Measurements from ENCODE around the gene EPHB2. TPM values are rescaled to one million over a fixed set of nuclear protein-coding genes. Genes with fewer than 3 reads are reported as not detected.

The EPHB2 gene
- total RNA-seq, 6 experiments from 2014 or later, result 13.1 to 36.4 (median 30.9) TPM

- Mint-ChIP-seq H3K27me3 (ENCODE audit: insufficient read depth) (peaks cover 6% of the 10 kb centered on the region), H3K4me3 (no peak overlapping the region)
Observed at GRCh38 chr1:22676916-22677583, 33.6 kb upstream of the EPHB2 start.

DNA sequence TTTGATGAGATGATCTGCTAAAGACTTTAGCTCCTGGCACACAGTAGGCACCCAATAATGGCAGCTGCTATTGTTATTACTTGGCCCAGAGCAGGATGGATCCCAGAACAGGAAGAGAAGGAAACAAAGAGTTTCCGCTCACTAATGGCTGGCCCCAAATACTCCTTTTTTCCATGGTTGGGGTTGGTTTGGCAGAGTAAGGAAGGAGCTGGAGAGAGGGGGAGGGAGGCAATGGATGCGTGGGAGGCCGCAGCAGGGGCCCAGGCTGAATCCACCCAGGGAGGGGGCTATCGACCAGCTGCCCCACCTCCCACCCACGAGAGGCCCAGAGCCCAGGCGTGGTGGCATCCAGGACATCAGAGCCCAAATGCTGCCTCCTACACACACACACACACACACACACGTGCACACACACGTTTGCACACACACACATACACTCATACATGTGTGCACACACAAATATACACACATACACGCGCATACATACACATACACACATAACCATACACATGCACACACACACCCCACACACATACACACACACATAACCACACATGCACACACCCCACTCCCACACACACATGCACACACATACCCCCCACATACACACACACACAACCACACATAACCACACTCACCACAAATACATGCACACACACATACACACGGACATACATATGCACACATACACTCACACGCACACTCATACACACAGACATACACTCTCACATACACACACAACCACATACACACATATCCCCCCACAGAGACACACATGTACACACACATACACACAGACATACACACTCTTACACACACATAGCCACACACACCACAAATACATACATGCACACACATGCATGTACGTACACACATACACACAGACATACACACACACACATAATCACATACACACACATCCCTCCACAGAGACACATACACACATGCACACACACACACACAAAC lies 32.4 kb upstream of the EPHB2 start:
- Mint-ChIP-seq H3K27me3 (ENCODE audit: insufficient read depth) (peaks cover 9% of the 10 kb centered on the region; the same call in 1 of the 2 replicates), H3K9me3 (no peaks in the 10 kb centered on the region), H3K27ac (no peak overlapping the region), H3K36me3 (ENCODE audit: low read depth) (no peaks in the 10 kb centered on the region), H3K4me1 (ENCODE audit: low read depth) (peaks cover 13% of the 10 kb centered on the region; the same call in 1 of the 2 replicates), H3K4me3 (no peak overlapping the region)
- no peak for DNase-seq
- no peak for TF ChIP-seq CTCF (IDR thresholded peaks at IDR 0.05)

More at GRCh38 chr1:22676916-22677583, 33.6 kb upstream of the EPHB2 start:
- Mint-ChIP-seq H3K4me1 (ENCODE audit: low read depth) (peaks cover 13% of the 10 kb centered on the region; the same call in 1 of the 2 replicates), H3K27ac (no peak overlapping the region), H3K36me3 (ENCODE audit: low read depth) (no peaks in the 10 kb centered on the region), H3K9me3 (no peaks in the 10 kb centered on the region)
- no peak for DNase-seq
- no peak for TF ChIP-seq CTCF (IDR thresholded peaks at IDR 0.05)

- Mint-ChIP-seq H3K27ac (no peak overlapping the region), H3K36me3 (ENCODE audit: low read depth) (no peaks in the 10 kb centered on the region), H3K4me1 (ENCODE audit: low read depth) (peaks cover 11% of the 10 kb centered on the region), H3K27me3 (ENCODE audit: insufficient read depth) (peaks cover 10% of the 10 kb centered on the region), H3K9me3 (no peaks in the 10 kb centered on the region), H3K4me3 (no peak overlapping the region)
- TF ChIP-seq CTCF (IDR thresholded peaks at IDR 0.05), result no peak
- DNase-seq, result no peak
Observed at GRCh38 chr1:22680726-22681125, 29.9 kb upstream of the EPHB2 start.

DNA sequence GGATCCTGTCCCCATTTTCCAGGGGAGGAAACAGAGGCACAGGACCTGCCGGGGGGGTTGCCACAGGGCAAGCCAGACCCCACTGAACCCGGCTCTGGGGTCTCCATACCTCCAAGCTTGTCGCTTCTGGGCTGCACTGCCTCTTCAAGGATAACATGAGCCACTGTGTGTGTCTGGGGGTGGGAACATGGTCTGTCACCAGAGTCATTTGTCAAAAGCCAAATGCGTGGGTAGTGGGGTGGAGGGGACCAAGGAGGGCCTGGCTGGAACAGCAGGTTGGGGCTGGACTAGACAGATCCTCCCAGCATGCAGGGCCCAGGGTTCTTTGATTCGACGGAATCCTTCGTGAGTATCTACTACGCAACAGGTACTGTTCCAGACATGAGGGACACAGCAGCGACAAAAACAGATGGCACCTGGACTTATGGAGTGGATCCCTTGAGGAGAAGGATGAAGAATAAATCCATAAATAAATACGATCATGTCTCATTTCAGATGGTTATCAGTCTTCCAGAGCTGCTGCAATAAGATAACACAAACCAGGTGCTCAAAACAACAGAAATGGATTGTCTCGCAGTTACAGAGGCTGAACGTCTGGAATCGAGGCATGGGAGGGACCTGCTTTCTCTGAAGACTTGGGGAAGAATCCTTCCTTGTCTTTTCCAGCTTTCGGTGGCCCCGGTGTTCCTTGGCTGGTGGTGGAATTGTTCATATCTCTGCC lies 28.9 kb upstream of the EPHB2 start:
- Mint-ChIP-seq H3K4me1 (ENCODE audit: low read depth) (peaks cover 18% of the 10 kb centered on the region), H3K9me3 (no peaks in the 10 kb centered on the region), H3K27ac (no peak overlapping the region), H3K36me3 (ENCODE audit: low read depth) (no peaks in the 10 kb centered on the region), H3K4me3 (no peak overlapping the region), H3K27me3 (ENCODE audit: insufficient read depth) (peaks cover 13% of the 10 kb centered on the region)
- no peak for TF ChIP-seq CTCF (IDR thresholded peaks at IDR 0.05)
- DNase-seq, result no peak

DNA sequence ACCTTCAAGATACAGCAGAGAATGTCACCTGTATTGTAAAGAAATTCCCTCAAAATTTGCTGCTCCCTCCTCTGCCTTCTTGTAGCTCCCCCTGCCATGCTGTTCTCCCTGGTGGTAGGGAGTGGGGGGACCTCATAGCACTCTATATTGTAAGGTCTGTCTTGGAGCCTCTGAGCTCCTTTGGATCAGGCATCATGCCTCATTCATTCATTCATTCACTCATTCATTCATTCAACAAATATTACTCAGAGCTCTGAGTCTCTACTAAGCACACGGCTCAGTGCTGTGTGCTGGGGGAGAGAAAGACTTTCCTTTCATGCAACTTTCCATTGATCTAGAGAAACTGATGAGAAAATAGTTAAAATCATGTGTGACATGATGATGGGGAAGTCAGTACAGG lies 27.1 kb upstream of the EPHB2 start:
- no peak for DNase-seq
- Mint-ChIP-seq H3K4me1 (ENCODE audit: low read depth) (peaks cover 32% of the 10 kb centered on the region), H3K9me3 (no peaks in the 10 kb centered on the region), H3K27ac (no peak overlapping the region), H3K36me3 (ENCODE audit: low read depth) (no peaks in the 10 kb centered on the region), H3K4me3 (no peak overlapping the region), H3K27me3 (ENCODE audit: insufficient read depth) (peaks cover 13% of the 10 kb centered on the region)
- TF ChIP-seq CTCF (IDR thresholded peaks at IDR 0.05), result no peak
